HepG2 (cell line): ENCODE results near the gene ATP11A. TPM values are rescaled to one million over a fixed set of nuclear protein-coding genes. Genes with fewer than 3 reads are reported as not detected.

Experiments used
- ATAC-seq: fragments of 200-7000 bp; cut with Tn5 transposase; 3 replicates; pipeline ENCODE4 v1.9.1; 2020; ENCODE audit warnings: mild to moderate bottlenecking, moderate library complexity
- BruUV-seq: library from RNA; stranded (reverse); fragments of 400-500 nt; replicated peaks from 2 replicates; lab custom pipeline; 2021; lab: Mats Ljungman, UMichigan
- CTCF ChIA-PET: fragments of 300-600 bp; formaldehyde crosslinking; extraction: SDS; loops from one replicate; lab custom pipeline; 2021; ENCODE audit warnings: low total read pairs, inconsistent platforms, low intra/inter-chr PET ratio; lab: Yijun Ruan, JAX
- POLR2A ChIA-PET: fragments of 350-600 bp; sonication (Branson Sonifier 250); formaldehyde crosslinking; loops from one replicate; lab custom pipeline; 2020; ENCODE audit warnings: antibody characterized with exemption, inconsistent platforms; lab: Yijun Ruan, JAX
- DNase-seq: peaks from one replicate; pipeline ENCODE4 v3.0.0-alpha.2; 2015; ENCODE audit warnings: low spot score
- FAIRE-seq: peaks from 3 replicates; lab custom pipeline; 2011; peaks lifted over from hg19 to GRCh38; lab: Jason Lieb, UNC
- H2AFZ ChIP-seq: one replicate; pipeline ENCODE4 v1.6.1; 2011; ENCODE audit warnings: low read length, inconsistent platforms
- H3K27ac ChIP-seq: fragments of 300-600 bp; 3 replicates; pipeline ENCODE4 v1.8.0; 2011; ENCODE audit warnings: mixed run types, mild to moderate bottlenecking, mixed read lengths, low read length, inconsistent platforms; ENCODE audit not compliant: insufficient read depth; ENCODE audit errors: extremely low read length
- H3K27me3 ChIP-seq, 2 experiments: fragments of 200-600 bp in 1 of 2; 2 replicates in 1 of 2; 3 replicates in 1 of 2; pipeline versions ENCODE4 v1.6.0 to v1.8.0; 2011; ENCODE audit warnings: low read length in 2 of 2, mild to moderate bottlenecking in 2 of 2, moderate library complexity in 2 of 2, inconsistent platforms in 1 of 2; ENCODE audit not compliant: insufficient read depth in 2 of 2, control insufficient read depth in 1 of 2
- H3K36me3 ChIP-seq, 2 experiments: fragments of 200-600 bp in 1 of 2; replicated peaks in 1 of 2; 2 replicates in 1 of 2; 3 replicates in 1 of 2; pipeline versions ENCODE4 v1.5.1 to v1.8.0; 2011; ENCODE audit warnings: low read length in 2 of 2, inconsistent platforms in 1 of 2; ENCODE audit not compliant: insufficient read depth in 2 of 2, control insufficient read depth in 1 of 2
- H3K4me1 ChIP-seq: 2 replicates; pipeline ENCODE4 v1.5.1; 2012; ENCODE audit warnings: low read length, inconsistent platforms; ENCODE audit not compliant: insufficient read depth
- H3K4me2 ChIP-seq: 2 replicates; pipeline ENCODE4 v1.6.0; 2011; ENCODE audit warnings: low read depth, low read length, inconsistent platforms
- H3K4me3 ChIP-seq, 3 experiments: fragments of 200-600 bp in 1 of 3; sonication (generic), shearing (Covaris generic) in 1 of 3; replicated peaks in 1 of 3; 2 replicates each; pipeline ENCODE4 v1.5.1; 2011 to 2016; ENCODE audit warnings: low read length in 3 of 3, inconsistent platforms in 2 of 3, low read depth in 2 of 3, mild to moderate bottlenecking in 2 of 3, control low read depth in 1 of 3, mixed read lengths in 1 of 3; ENCODE audit not compliant: insufficient read depth in 1 of 3
- H3K79me2 ChIP-seq: one replicate; pipeline ENCODE4 v1.6.1; 2011; ENCODE audit warnings: low read length, inconsistent platforms; ENCODE audit not compliant: insufficient read depth
- H3K9ac ChIP-seq: 2 replicates; pipeline ENCODE4 v1.6.0; 2011; ENCODE audit warnings: mild to moderate bottlenecking, low read depth, low read length, inconsistent platforms; ENCODE audit not compliant: insufficient read depth
- H3K9me3 ChIP-seq: 2 replicates; pipeline ENCODE4 v1.5.1; 2012; ENCODE audit warnings: mild to moderate bottlenecking, low read length
- H4K20me1 ChIP-seq: 2 replicates; pipeline ENCODE4 v1.6.0; 2011; ENCODE audit warnings: inconsistent platforms, mild to moderate bottlenecking, low read length, moderate library complexity; ENCODE audit not compliant: insufficient read depth
- TBX3 ChIP-seq: fragments of 450-650 bp; IDR thresholded peaks from 2 replicates; pipeline ENCODE4 v1.6.1; 2017; ENCODE audit warnings: antibody characterized with exemption, mild to moderate bottlenecking, inconsistent platforms, borderline replicate concordance
- ZNF687 ChIP-seq: sonication (generic); formaldehyde crosslinking; IDR thresholded peaks from 2 replicates; pipeline ENCODE4 v1.5.1; 2020; ENCODE audit warnings: mild to moderate bottlenecking, missing genetic modification reagents, moderate library complexity
- WGBS: methylation state at CpG from one replicate; pipeline ENCODE4 v1.1.6; 2017; ENCODE audit warnings: low lambda C conversion rate; 5-methylcytosine and 5-hydroxymethylcytosine counted together
- in situ Hi-C: cut with HindIII; loops from 2 replicates; pipeline ENCODE4 v1.10.0; 2017; ENCODE audit warnings: low pct_unique_long_range_greater_than_20kb; ENCODE audit not compliant: extremely low pct_ligation_motif_present
- intact Hi-C: fragments of 100-400 bp; cut with micrococcal nuclease; formaldehyde crosslinking; loops from one replicate; pipeline ENCODE4 v1.10.0; 2022; ENCODE audit not compliant: unreplicated experiment
- polyA plus RNA-seq, 8 experiments: library from polyadenylated mRNA; depleted of rRNA in 3 of 8; stranded (reverse) in 7 of 8; unstranded in 1 of 8; fragments of >200 nt; fragmentation: Illumina TruSeq in 4 of 8; extraction: Trizol in 4 of 8; gene quantifications; 2 replicates each; pipeline versions ENCODE4 v1.2.1 to v1.2.3, GENCODE V29; 2011 to 2016; ENCODE audit warnings: low read depth in 4 of 8, missing spikeins in 1 of 8, mixed read lengths in 1 of 8; ENCODE audit not compliant: insufficient read depth in 1 of 8
- total RNA-seq, 5 experiments: library from RNA; depleted of rRNA; stranded (reverse); fragments of >200 nt; fragmentation: Illumina TruSeq; extraction: Trizol; gene quantifications; 2 replicates each; pipeline ENCODE4 v1.2.3, GENCODE V29; 2016; ENCODE audit warnings: low read depth in 1 of 5

ATP11A gene
- total and polyA plus RNA-seq, 2 of the 13 experiments (the other 11 are each of a cell fraction or from before 2014, with no cell fraction given), result 18.4 to 20.1 TPM

GRCh38 chr13:112643759-112644459 is 45.9 kb upstream of the ATP11A start:
- CTCF ChIA-PET, result no interaction called here
- TF ChIP-seq TBX3 (no peak), ZNF687 (CRISPR knock-in tag) (0 out of 2 replicates have a peak, but pooled peaks have one; percentile 19)
- H3K9me3 ChIP-seq, result no peaks in the 10 kb centered on the region
- no peaks in the 10 kb centered on the region for H3K36me3 ChIP-seq
- H3K9ac ChIP-seq, result no peak overlapping the region
- no peak overlapping the region for H3K4me2 ChIP-seq
- H3K27me3 ChIP-seq, result peaks cover 3 to 29% of the 10 kb centered on the region in 2 experiments; a peak in 4 of 5 replicates
- POLR2A ChIA-PET, result no interaction called here
- no peak overlapping the region for H3K4me3 ChIP-seq
- 33% methylated on average over 3 of the region's 9 CpGs for WGBS
- no peaks in the 10 kb centered on the region for H4K20me1 ChIP-seq
- ATAC-seq, result peak; percentile 58
- H2AFZ ChIP-seq, result no peak overlapping the region
- H3K79me2 ChIP-seq, result no peaks in the 10 kb centered on the region
- in situ Hi-C loops (no loop called here), intact Hi-C loops (loop anchor here (5.0 kb wide), 1 partner anchor 43 kb away; no protein-coding TSS in a partner anchor)
- FAIRE-seq, result no peak
- H3K27ac ChIP-seq, result no peak overlapping the region
- BruUV-seq, result no TSS peak
- peak; percentile 13 for DNase-seq
- H3K4me1 ChIP-seq, result peaks cover 7% of the 10 kb centered on the region
